RCC 7860 (cell line): ENCODE measurements around the gene GABRB1.
"Not testable (repeated sequence)": the region's sequence is repeated elsewhere in the genome, so short reads cannot be mapped to it uniquely, and the experiment has no call there.

Source experiments
- DNase-seq: peaks from one replicate; pipeline ENCODE4 v3.0.0-alpha.2; 2015; ENCODE audit warnings: low spot score
- FAIRE-seq: peaks from 2 replicates; lab custom pipeline; 2012; peaks lifted over from hg19 to GRCh38; lab: Jason Lieb, UNC

GABRB1 gene

DNA sequence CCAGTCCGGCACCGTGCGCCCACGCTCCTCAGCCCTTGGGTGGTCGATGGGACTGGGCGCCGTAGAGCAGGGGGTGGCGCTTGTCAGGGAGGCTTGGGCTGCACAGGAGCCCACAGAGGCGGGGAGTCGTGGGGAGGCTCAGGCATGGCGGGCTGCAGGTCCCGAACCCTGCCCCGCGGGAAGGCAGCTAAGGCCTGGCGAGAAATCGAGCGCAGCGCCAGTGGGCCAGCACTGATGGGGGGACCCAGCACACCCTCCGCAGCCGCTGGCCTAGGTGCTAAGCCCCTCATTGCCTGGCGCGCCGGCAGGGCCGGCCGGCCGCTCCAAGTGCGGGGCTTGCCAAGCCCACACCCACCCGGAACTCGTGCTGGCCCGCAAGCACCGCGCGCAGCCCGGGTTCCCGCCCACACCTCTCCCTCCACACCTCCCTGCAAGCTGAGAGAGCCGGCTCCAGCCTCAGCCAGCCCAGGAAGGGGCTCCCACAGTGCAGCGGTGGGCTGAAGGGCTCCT is 346.7 kb downstream of the GABRB1 start:
- FAIRE-seq, DNase-seq: not testable (repeated sequence)

DNA sequence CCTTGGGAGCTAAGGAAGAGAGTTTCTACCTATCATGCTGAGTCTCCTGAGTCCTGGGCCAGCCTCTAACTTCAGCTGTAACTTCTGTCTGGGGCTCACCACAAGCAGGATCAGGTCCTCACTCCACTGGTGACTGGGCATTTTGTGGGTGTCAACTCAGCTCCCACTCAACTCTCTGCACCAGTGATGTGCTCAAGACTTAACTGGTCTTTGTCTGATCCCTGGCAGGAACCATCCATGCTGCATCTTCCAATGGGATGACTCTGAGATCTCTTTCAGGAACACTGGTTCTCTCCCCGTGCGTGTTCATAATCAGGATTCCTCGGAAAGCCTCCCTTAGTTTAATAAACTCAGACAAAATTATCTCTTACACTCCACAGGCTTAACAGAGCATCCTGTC is 349.8 kb downstream of the GABRB1 start:
- FAIRE-seq, result no peak
- DNase-seq, result no peak

DNA sequence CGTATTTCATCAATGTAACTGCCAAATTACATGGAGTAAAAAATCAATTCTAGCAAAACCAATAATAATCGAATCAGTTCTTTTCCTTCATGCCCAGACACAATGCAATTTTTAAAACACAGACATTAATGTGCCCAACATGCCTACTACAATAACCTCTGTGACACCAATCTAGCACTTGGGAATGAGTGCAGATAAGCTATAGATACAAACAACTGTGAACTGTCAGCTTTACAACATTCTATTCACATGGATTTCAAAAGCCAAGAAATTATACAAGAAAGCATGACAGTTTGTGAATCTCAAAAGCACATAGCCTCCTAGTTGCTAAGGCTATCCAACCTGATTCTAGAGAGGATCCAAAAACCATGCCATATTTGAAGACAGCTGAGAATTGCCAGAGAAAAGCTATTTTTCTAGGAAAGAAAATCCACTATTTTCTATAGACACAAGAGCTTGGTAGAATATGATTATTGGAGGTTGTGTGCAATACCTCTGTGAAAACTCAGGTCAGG is 351.5 kb downstream of the GABRB1 start:
- no peak for FAIRE-seq
- DNase-seq, result no peak

DNA sequence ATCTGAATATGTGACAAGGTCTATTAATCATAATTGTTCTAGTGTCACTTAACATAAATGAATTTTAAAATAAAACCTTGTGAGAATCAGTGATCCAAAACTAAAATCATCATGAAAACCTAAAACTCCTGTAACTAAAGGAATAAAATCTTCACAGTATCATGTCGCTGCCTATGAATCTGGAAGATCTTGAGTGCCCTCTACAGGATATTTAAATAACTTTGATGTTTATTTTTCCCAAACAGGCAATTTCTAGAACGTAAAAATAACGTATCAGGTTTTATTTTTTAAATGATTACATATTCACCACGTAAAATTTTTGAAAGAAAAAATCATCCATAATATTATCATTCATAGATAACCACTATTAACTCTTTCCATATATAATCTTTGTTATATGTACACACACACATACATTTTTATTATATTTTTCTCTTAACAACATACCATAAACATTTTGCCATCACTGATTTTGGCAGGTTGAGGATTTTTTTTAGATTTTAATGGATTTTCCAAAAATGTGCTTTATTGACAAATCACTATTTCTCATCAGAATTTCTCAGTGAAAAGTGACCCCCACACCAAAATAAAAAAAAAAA is 352.6 kb downstream of the GABRB1 start:
- DNase-seq (peak; percentile 58), FAIRE-seq (peak; percentile 88)

DNA sequence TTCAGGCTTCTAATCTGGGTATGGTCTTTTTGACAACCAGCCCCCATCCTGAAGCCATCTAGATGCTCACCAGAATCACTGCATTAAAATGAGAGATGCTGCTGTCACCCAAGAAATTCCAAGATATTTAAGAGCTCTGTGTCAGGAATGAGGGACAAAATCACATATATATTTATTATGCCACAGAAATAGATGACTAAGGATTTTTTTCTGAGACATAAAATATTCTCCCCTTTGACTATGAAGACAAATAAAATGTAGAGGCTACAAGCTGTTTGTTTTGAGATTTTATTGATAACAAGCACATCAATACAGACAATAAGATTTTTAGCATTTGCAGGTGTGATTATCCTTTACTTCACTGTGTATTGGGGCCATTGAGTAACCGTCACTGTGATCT is 354.8 kb downstream of the GABRB1 start:
- FAIRE-seq, result no peak
- DNase-seq, result no peak

DNA sequence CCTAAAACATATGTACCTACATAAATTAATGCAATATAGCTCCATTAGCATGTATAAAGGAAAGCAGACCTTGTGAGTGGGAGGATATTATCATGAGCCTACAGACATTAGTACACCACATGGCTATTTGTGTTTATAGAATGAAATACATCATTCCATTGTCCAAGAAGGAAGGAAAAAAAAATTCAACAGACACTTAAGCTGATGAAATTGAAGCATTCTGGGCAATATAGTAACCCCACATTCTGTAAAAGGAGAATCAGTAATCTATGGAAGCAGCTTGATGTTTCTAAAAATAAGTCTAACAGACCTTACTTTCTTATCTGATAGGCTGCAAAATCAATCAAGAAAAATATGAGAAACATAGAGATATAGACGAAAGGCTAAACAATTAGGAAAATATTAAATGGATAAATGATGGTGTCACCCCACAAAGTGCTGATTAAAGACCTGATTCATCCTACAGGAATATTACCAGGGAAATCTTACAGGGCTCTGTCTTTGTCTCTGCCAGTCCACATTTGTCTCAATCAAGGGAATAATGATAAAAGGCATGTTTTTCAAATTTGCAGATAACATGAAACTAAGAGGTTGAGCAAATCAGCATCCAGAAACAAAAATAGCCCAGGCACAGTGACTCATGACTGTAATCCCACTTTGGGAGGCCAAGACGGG is 355.3 kb downstream of the GABRB1 start:
- FAIRE-seq (no peak), DNase-seq (no peak)

DNA sequence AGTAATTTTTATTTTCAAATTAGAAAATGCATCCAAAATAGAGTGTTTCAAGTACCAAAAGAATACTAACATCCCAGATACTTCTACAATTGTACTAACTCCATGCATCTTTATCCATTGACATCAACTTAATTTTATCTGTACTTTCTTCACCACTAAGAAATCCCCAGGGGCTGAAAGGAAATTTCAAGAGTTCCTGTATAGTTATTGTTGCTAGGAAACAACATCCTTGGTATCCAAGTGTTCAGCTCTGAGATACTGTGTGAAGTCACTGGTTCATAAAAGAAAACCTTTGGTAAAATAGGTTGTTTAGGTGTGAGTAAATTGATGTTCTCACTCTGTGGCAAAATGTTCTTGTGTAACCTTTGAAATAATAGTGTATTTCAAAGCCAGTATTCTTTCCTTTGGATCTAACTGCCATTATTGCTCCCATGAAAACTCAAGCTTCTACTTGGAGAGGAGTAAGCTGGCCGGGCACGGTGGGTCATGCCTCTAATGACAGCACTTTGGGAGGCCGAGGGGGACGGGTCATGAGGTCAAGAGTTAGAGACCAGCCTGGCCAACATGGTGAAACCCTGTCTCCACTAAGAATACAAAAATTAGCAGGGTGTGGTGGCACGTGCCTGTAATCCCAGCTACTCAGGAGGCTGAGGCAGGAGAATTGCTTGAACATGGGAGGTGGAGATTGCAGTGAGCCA is 359.2 kb downstream of the GABRB1 start:
- no peak for DNase-seq
- FAIRE-seq, result no peak

DNA sequence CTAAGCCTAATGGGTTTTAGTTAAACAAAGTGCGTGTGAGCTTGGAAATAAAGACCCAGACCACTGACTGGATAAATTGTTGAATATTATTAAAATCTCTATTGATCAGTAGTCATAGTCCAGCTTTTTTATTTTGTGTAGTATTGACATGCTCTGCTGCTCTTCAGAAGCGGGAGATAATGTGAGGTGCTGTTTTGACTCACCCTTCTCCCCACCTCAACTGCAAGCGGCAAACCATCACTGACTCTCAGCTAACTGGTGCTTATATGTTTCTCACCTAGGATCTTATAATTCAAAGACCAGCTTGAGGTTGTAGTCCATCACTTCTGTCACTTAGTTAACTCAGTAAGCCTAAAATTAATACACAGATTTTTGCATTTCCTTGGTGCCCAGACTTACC is 359.9 kb downstream of the GABRB1 start:
- FAIRE-seq, result no peak
- no peak for DNase-seq

DNA sequence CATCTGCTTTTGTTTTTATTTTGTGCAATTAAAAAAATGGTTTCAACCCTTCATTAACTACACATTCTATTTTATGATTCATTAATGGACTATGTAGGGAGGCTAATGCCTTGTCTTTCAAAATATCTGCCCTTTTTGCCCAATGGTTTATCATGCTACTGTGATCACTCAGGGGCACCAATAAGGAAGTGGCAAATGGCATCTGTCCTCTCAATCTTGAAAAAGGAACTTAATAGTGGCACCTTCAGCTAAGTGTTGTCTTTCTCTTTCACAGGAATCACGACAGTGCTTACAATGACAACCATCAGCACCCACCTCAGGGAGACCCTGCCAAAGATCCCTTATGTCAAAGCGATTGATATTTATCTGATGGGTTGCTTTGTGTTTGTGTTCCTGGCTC is 375.0 kb downstream of the GABRB1 start:
- FAIRE-seq, result no peak

DNA sequence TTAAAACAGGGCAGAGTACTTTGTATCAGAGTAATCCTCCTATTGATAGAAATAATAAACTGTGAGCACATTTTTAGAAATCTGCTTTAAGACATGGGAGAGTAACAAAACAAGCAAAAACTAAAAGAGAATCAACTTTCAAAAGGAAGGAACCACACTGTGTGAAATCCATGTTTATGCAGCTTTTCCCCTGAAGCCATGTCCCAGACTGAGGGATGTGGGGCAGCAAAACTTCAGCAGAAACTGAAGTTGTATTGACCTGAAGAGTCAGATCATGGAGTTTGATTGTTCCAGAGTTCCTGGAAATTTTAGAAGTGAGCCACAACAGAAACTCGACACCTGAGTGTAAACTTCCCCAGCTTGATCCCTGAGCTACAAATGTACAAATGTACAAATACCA is 378.9 kb downstream of the GABRB1 start:
- DNase-seq (no peak), FAIRE-seq (no peak)

More for the DNA sequence above, 375.0 kb downstream of the GABRB1 start:
- DNase-seq, result no peak

DNA sequence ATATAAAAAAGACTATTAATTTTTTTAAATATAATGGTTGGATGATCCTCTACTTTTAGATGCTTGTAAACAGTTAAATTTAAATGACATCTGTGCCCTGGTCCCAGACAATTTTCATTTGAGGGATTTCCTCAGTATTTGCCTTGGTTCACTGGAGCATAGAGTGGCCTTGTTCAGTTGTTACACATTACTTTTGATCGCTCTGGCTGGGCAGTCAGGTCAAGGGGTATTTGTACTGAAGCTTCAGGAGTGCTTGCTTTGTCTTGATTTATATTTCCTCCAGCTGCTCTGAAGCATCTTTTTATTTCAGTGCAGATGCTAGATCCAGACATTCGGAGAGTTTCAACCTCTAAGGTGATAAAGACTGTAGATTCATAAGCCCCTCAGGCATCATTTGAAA is 382.2 kb downstream of the GABRB1 start:
- FAIRE-seq (peak; percentile 40), DNase-seq (no peak)

DNA sequence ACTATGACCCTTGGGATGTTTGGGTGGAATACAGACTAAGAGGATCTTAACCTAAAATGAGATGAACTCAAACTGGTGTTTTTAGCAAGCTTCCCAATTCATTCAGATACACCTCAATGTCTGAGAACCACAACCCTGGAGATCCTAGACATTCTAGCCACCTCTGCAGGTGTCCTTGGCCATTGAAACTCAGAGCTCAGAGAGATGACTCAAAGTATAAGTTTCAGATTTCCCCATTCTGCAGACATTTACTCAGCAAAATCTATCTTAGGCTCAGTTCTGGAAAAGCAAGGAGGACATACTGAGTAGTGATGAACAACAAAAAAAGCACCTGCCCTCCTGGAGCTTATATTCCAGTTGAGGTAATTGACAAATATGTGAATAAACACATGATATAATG is 384.4 kb downstream of the GABRB1 start:
- FAIRE-seq, result no peak
- DNase-seq, result no peak

DNA sequence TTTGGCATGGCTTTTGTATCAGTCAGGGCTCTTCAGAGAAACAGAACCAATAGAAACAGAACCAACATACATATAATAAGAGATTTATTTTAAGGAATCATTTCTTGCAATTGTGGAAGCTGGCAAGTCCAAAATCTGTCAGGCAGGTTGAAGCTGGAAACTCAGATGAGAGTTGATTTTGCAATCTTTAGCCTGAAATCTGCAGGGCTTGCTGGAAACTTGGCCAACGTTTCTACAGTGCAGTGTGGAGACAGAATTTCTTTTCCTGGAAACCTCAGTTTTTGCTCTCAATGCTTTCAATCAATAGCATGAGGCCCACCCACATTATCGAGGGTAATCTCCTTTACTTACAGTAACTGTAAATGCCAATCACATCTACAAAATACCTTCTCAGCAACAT is 386.8 kb downstream of the GABRB1 start:
- FAIRE-seq, result no peak
- no peak for DNase-seq

DNA sequence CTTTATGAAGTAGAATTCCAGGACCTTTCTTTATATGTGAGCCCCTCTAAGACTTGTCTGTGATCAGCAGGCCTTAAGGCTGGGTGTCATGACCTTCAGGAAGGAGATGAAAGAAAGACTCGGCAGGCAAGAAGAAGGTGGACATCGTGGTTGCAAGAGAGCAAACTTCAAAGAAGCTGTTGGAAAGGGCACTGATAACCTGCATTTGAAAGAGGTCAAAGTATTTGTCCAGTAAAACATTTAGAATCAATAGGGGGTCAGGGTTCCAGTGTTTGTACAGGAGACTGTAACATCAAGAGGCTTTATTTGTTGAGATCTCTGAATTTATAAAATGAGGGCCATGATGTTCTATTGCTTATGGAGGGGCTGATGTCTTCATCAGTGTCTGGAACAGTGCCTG is 387.9 kb downstream of the GABRB1 start:
- no peak for FAIRE-seq

DNA sequence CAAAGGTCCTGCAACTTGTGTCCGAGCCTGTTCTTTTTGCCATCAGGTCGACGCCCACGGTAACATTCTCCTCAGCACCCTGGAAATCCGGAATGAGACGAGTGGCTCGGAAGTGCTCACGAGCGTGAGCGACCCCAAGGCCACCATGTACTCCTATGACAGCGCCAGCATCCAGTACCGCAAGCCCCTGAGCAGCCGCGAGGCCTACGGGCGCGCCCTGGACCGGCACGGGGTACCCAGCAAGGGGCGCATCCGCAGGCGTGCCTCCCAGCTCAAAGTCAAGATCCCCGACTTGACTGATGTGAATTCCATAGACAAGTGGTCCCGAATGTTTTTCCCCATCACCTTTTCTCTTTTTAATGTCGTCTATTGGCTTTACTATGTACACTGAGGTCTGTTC is 394.3 kb downstream of the GABRB1 start:
- DNase-seq (no peak), FAIRE-seq (no peak)

More for the DNA sequence above, 387.9 kb downstream of the GABRB1 start:
- DNase-seq, result no peak

DNA sequence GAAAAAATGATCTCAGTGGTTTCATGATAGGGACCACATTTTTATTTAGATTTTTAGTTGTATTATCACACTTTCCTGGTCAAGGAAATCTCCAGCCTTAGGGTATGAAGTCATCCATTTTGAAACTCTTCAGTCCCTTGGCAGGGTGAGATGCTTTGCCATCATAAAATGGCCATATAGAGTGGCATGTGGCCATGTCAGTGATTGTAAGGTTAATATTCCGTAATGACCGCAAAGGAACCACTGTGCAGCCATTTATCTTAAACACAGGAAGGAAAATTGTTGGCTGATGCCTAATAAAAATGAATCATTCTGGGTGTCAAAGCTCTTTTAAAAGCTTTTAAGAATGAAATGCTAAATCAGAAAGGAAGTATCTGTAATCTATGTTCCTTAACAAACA is 396.6 kb downstream of the GABRB1 start:
- DNase-seq (no peak), FAIRE-seq (no peak)

DNA sequence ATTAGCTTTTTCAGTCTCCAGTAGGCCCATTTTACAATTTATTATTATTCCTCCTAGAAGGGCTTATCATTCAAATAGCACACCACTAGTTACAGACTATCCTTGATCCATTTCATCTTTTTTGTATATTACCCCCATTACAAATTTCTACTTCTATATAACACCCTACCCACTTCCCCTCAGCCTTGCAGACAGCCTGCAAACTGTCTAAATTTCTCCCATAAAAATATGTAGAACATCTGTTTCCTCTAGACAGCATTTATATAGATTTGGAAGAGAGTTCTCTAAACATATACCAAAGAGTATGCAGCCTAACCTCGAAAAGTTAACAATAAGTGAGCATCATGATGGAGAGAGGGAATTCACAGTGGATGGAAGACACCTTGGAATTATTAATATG is 401.4 kb downstream of the GABRB1 start:
- DNase-seq, result no peak
- FAIRE-seq, result no peak

DNA sequence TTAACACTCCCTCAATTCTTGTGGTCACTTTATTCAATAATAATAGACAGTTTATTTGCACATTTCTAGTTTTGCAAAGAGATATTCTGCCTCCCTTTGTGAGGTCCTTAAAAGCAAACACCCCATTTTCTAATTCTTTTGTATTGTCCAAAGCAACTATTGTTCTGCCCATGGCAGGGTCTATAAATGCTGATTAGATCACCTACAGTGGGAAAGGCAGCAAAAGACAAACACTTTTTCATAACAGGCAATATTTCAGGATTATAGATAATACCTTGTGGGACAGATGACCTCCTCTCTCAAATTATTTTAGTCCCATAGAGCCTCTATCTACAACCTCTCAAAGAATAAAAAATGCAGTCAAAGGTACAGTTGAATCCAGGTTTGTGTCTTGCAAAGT is 403.6 kb downstream of the GABRB1 start:
- FAIRE-seq (no peak), DNase-seq (no peak)

DNA sequence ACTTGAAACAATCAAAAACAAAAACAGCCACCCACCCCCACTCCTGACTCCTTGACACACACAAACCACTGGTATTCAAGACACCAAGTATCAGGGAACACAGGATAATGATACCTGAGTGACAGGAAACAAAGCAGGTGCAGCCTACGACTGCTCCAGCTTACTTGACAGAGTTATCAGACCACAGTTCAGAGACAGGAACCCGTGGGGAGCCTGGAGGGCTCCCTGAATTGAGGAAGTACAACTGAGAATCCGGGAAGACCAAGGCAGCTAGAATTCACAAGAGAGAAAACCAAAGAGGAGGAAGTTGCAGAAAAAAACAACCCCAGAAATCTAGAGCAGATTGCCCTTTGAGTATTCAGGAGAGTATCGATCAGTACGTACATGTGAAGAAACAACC is 411.6 kb downstream of the GABRB1 start:
- no peak for FAIRE-seq
- no peak for DNase-seq

DNA sequence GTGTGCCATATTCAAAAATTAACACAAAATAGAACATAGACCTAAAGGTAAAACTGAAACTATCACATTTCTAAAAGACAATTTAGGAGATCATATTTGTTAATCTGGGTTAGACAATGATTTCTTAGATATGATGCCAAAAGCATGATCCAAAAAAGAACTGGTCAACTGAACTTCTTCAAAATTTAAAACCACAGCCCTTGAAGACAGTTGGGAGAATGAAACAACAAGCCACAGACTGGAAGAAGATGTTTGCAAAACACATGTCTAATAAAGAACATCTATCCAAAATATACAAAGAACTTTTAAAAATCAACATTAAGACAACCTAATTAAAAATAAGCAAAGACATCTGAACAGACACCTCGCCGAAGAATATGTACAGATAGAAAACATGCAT is 412.7 kb downstream of the GABRB1 start:
- no peak for FAIRE-seq

DNA sequence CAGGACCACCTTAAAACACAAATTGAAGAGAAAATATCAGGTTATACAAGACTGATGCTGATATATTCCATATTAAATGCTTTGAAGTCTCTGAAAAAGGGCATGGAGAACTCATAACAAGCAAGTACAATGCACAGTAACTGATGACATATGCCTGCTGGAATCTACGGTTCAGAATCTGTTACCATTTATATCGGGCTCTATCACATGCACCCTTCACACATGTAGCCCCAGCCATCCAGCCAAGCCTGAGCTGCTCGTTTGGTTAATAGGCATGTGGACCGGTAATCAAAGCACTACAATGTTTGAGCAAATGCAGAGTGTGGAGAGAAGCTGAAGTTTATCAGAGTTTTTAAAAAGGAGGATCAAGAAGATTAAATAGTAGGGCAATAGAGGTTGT is 420.3 kb downstream of the GABRB1 start:
- FAIRE-seq, result no peak

More for the DNA sequence above, 412.7 kb downstream of the GABRB1 start:
- DNase-seq, result no peak

DNA sequence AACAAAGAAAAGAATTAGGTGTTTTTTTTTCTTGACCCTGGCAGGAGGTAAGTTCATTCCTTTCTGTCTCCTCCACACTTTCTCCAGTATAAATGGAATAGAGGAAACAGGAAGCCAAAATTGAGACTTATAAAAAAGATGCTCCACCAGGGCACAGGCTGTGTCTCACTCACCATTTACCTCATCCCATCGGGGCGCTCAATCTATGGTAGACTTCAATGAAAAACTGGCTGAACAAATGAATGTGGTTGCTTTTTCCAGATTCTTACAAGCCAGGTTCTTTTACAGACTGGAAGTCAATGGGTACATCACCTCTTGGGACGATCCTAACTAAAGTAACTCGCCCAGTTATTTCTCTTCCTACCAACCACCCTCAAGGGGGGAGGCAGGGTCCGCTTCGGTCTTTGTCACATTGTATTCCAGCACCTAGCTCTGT is 431.4 kb downstream of the GABRB1 start:
- no peak for DNase-seq
- FAIRE-seq, result no peak

More for the DNA sequence above, 420.3 kb downstream of the GABRB1 start:
- no peak for DNase-seq
